ENCODE measurements around the gene KIAA1755.

Gene KIAA1755

DNA sequence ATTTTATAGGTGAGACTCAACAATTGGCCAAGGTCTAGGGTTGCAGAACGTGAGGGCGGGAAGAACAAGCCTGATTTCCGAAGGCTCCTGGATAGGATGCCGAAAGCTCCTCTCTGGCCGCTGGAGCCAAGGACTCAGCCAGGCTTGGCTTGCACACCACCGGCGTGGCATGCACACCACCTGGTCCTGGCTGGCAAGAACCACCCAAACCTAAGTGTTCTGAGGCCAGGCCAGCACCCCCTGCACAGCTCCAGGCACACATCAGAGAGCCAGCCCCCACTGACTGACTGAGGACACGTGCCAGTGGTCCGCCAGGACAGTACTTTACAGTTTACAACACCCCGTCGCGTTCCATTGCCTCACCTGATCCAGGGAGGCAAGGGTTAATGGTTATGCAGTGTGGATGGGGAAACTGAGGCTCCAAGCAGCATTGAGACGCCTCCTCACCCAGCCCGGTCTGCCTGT is 95.9 kb downstream of the KIAA1755 start:
- no peak for DNase-seq (ENCODE audit: low read depth)

DNA sequence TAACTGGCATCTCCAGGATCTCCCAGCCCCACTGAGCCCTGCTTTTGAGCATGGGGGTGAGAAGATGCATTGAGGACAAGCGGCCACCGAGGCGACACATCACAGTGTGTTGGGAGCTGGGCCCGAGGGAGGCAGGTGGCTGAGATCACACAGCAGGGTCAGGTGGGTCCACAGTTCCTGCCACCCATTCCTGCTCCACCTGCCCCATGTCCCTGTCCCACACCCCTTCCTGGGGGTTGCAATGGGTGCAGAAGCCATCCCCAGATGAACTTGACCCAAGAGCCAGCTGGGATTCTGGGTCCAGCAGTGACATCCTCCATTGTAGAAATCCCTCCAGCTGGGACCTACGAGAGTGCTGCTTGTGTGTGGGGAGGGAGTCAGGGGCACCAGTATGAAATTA is 96.5 kb downstream of the KIAA1755 start:
- no peak for DNase-seq (ENCODE audit: low read depth)

DNA sequence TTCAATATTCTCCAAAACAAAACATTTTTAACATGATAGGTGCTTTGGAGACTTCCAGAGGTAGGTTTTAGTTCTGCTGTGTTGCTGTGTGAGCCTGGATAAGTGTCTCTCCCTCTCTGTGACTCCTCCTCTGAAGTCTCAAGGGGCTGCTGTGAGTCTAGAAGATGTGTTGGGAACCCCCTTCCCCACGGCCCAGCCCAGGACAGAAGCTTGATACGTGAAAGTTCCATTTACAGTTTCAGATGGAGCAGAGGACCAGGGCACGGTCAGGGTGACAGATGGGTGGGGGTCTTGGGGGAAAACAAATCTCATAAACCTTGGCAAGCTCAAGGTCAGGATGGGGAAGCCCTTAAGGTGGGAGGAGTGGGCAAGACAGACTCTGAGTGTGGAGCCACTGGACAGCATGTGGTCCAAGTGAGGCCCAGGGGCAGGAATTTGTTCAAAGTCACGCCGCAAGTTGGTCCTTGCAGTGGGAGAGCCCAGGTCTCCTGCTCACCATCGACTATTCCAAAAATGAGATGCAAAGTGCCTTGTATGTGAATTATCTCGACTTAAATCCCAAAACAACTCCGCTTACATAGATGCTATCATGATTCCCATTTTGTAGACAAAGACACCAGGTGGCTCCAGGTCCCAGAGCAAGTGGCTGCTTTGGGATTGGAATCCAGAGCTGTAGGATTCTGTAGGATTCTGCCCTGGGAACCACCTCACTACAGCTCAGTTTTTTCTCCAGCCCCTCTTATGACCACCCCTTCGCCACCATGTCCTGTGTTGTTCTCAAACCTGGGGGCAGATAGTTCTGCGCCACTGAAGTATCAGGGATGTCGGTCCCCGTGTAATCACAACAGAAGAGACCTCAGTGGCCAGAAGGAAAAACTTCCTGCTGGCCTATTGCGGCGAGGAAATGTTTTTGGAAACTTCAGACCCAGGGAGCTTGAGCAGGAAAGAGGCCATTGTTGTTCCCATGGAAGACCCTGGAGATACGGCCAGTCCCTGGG is 97.4 kb downstream of the KIAA1755 start:
- DNase-seq (ENCODE audit: low read depth) = no peak

DNA sequence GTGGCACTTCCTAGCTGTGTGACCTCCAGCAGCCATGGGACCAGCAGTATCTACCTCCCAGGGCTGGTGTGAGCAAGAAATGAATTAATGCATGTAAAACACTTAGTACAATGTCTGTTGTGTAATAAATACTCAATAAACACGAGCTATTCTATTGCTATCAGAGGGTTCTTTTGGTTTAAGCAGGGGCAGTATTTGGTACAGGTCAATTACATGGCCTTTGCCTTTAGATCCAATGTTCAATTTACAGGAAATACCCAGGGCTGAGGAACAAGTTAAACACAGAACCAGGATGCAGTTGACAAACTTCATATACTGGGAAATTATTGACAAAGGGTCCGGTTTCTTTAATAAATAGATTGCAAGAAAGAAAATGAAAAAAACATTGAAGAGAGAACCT is 98.4 kb downstream of the KIAA1755 start:
- no peak for DNase-seq (ENCODE audit: low read depth)

DNA sequence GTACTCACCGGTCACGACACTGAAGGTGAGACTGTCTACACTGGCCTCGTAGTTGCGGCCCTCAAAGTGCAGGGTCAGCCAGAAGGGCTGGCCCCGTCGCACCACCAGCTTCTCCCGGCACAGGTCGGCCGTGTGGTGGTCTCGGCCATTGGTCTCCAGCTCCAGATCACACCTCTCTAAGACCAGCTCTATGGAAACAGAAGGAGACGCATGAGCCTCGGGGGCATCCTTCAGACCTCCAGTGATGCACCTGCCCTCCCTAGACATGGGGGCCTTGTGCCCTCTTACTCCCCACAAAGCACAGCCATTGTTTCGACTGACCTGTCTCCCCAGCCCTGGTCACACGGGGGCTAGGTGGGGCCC is 99.1 kb downstream of the KIAA1755 start:
- no peak for DNase-seq (ENCODE audit: low read depth)

Data from activated gamma-delta T cell treated with anti-CD3 and anti-CD28 coated beads, Interleukin-2, amount 50 U/mL, for 16 hours (primary cell).